ENCODE data around the gene ELOVL2. TPM values are rescaled to one million over a fixed set of nuclear protein-coding genes. Genes with fewer than 3 reads are reported as not detected.

The ELOVL2 gene
- total RNA-seq, 1 experiment from 2014 or later, result 0.07 TPM

DNA sequence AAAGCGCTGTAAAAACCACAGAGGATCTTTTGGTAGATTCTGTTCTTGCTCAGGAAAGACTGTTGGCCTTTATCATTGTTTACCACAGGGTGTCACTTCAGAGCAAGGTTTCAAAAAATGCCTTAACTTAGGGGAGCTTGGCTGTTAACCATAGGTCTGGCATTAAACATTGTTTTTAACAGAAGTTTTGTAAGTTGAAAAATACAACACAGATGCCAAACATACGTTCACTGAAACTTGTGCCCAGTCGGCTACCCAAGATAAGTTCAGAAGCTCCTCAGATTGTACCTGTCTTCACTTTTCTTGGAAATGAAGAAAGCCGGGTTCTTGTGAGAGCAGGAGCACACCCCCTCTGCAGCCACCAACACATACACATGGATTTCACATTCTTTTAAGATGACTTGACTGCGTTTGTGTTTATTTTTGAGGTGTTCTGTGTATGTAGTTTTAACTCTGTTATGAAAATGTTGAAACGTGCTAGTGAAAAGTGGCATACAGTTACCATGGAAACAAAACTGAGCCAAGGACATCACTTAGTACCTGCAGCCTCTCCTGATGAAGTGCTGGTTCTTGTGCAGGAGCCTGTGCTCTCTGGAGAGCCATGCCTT lies 92.3 kb downstream of the ELOVL2 start:
- ChIA-PET RAD21 (ENCODE audit: low non-redundant PET in 1 of 2, low total read pairs in 2 of 2, uncharacterized antibody in 2 of 2, unreplicated experiment in 2 of 2) (interaction anchor here in 1 of 2 experiments (1.4 kb wide), 1 partner anchor 117 kb away, joined by 12 read pairs; no protein-coding TSS in a partner anchor), CTCF (interaction anchor here (0.7 to 1.5 kb wide), 9 partner anchors 16 to 624 kb away, joined by 3 to 41 read pairs (median 4); partner anchors contain the start of gene SMIM13), POLR2A (no interaction called here)
- no peaks in the 10 kb centered on the region for H3K9me2 ChIP-seq (ENCODE audit: insufficient read depth)
- TF ChIP-seq SRF (IDR thresholded peaks at IDR 0.05; ENCODE audit: low read depth) (no peak), RAD21 (IDR thresholded peaks at IDR 0.05; ENCODE audit: low read depth) (peak; percentile 73), CEBPB (IDR thresholded peaks at IDR 0.05; ENCODE audit: low read depth) (no peak)
- TF ChIP-seq, protein P1, sequence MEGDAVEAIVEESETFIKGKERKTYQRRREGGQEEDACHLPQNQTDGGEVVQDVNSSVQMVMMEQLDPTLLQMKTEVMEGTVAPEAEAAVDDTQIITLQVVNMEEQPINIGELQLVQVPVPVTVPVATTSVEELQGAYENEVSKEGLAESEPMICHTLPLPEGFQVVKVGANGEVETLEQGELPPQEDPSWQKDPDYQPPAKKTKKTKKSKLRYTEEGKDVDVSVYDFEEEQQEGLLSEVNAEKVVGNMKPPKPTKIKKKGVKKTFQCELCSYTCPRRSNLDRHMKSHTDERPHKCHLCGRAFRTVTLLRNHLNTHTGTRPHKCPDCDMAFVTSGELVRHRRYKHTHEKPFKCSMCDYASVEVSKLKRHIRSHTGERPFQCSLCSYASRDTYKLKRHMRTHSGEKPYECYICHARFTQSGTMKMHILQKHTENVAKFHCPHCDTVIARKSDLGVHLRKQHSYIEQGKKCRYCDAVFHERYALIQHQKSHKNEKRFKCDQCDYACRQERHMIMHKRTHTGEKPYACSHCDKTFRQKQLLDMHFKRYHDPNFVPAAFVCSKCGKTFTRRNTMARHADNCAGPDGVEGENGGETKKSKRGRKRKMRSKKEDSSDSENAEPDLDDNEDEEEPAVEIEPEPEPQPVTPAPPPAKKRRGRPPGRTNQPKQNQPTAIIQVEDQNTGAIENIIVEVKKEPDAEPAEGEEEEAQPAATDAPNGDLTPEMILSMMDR (IDR thresholded peaks at IDR 0.05 in 2 of 3, conservative IDR thresholded peaks at IDR 0.05 in 1 of 3; ENCODE audit: borderline replicate concordance in 1 of 3, insufficient read depth in 1 of 3, low read depth in 2 of 3, low read length in 2 of 3), result peak; percentile 45 to 64 (median 55); a peak in 5 of 6 replicates
- TF ChIP-seq, protein P2, sequence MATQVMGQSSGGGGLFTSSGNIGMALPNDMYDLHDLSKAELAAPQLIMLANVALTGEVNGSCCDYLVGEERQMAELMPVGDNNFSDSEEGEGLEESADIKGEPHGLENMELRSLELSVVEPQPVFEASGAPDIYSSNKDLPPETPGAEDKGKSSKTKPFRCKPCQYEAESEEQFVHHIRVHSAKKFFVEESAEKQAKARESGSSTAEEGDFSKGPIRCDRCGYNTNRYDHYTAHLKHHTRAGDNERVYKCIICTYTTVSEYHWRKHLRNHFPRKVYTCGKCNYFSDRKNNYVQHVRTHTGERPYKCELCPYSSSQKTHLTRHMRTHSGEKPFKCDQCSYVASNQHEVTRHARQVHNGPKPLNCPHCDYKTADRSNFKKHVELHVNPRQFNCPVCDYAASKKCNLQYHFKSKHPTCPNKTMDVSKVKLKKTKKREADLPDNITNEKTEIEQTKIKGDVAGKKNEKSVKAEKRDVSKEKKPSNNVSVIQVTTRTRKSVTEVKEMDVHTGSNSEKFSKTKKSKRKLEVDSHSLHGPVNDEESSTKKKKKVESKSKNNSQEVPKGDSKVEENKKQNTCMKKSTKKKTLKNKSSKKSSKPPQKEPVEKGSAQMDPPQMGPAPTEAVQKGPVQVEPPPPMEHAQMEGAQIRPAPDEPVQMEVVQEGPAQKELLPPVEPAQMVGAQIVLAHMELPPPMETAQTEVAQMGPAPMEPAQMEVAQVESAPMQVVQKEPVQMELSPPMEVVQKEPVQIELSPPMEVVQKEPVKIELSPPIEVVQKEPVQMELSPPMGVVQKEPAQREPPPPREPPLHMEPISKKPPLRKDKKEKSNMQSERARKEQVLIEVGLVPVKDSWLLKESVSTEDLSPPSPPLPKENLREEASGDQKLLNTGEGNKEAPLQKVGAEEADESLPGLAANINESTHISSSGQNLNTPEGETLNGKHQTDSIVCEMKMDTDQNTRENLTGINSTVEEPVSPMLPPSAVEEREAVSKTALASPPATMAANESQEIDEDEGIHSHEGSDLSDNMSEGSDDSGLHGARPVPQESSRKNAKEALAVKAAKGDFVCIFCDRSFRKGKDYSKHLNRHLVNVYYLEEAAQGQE (IDR thresholded peaks at IDR 0.05; ENCODE audit: low read depth), result no peak
- no peak overlapping the region for H3K4me2 ChIP-seq (ENCODE audit: low read length)
- no peaks in the 10 kb centered on the region for H3K27me3 ChIP-seq (ENCODE audit: insufficient read depth, low read length)
- H3K36me3 ChIP-seq (ENCODE audit: control insufficient read depth in 1 of 2, insufficient read depth in 2 of 2, low read length in 2 of 2), result no peaks in the 10 kb centered on the region
- no peaks in the 10 kb centered on the region for H3K79me2 ChIP-seq (ENCODE audit: insufficient read depth, low read length)
- no peak overlapping the region for H3K27ac ChIP-seq (ENCODE audit: low read depth, low read length)
- no peaks in the 10 kb centered on the region for H3K9me3 ChIP-seq (ENCODE audit: control insufficient read depth in 1 of 2, insufficient read depth in 1 of 2, low read depth in 1 of 2, low read length in 2 of 2)
- H3K4me1 ChIP-seq (ENCODE audit: control insufficient read depth in 1 of 2, insufficient read depth in 2 of 2, low read length in 2 of 2), result no peaks in the 10 kb centered on the region
- H3K4me3 ChIP-seq (replicated peaks in 1 of 2; ENCODE audit: low read depth in 1 of 2, low read length in 2 of 2), result no peak overlapping the region
- ATAC-seq, result peak; percentile 73
- no peaks in the 10 kb centered on the region for H4K20me1 ChIP-seq (ENCODE audit: insufficient read depth)
- H3K9ac ChIP-seq (ENCODE audit: low read length), result no peak overlapping the region
- intact Hi-C loops (cut with micrococcal nuclease), result loop anchor here (5.0 kb wide), 1 partner anchor 626 kb away; no protein-coding TSS in a partner anchor
- no peak for DNase-seq (ENCODE audit: low read depth, low spot score)
- no peak overlapping the region for H2AFZ ChIP-seq (ENCODE audit: low read depth, low read length, poor library complexity, severe bottlenecking)
- no TSS peak for BruUV-seq (replicated peaks)
